Parathyroid adenoma (tissue), 2 donors: ENCODE measurements around the gene LRRC46.

Experiments used
- H2AFZ ChIP-seq: fragments of 300-600 bp; sonication (generic); one replicate; pipeline ENCODE4 v1.7.0; 2017; ENCODE audit warnings: antibody characterized with exemption, mild to moderate bottlenecking
- H3K27ac ChIP-seq: fragments of 300-600 bp; sonication (generic); one replicate; pipeline ENCODE4 v1.7.0; 2017
- H3K27me3 ChIP-seq: fragments of 300-600 bp; sonication (generic); one replicate; pipeline ENCODE4 v1.7.0; 2017; ENCODE audit warnings: low read length; ENCODE audit not compliant: control insufficient read depth, insufficient read depth
- H3K36me3 ChIP-seq: fragments of 300-600 bp; sonication (generic); one replicate; pipeline ENCODE4 v1.7.0; 2017; ENCODE audit warnings: low read length; ENCODE audit not compliant: control insufficient read depth, insufficient read depth
- H3K4me1 ChIP-seq: fragments of 300-600 bp; sonication (generic); one replicate; pipeline ENCODE4 v1.7.0; 2017; ENCODE audit warnings: control low read depth
- H3K4me2 ChIP-seq: fragments of 300-600 bp; sonication (generic); one replicate; pipeline ENCODE4 v1.7.0; 2017; ENCODE audit warnings: low read length
- H3K4me3 ChIP-seq: fragments of 300-600 bp; sonication (generic); one replicate; pipeline ENCODE4 v1.7.0; 2017; ENCODE audit warnings: low read depth, low read length
- H3K79me2 ChIP-seq: fragments of 300-600 bp; sonication (generic); one replicate; pipeline ENCODE4 v1.7.0; 2017; ENCODE audit warnings: control low read depth
- H3K9ac ChIP-seq: fragments of 300-600 bp; sonication (generic); one replicate; pipeline ENCODE4 v1.7.0; 2017; ENCODE audit warnings: mild to moderate bottlenecking
- H3K9me3 ChIP-seq: fragments of 300-600 bp; sonication (generic); one replicate; pipeline ENCODE4 v1.7.0; 2017; ENCODE audit warnings: low read length; ENCODE audit not compliant: control insufficient read depth
- CTCF ChIP-seq: fragments of 300-600 bp; sonication (generic); IDR thresholded peaks from one replicate; pipeline ENCODE4 v1.7.0; 2017; ENCODE audit warnings: antibody characterized with exemption, mild to moderate bottlenecking
- donor health status: primary hyperparathyroidism.

The LRRC46 gene

DNA sequence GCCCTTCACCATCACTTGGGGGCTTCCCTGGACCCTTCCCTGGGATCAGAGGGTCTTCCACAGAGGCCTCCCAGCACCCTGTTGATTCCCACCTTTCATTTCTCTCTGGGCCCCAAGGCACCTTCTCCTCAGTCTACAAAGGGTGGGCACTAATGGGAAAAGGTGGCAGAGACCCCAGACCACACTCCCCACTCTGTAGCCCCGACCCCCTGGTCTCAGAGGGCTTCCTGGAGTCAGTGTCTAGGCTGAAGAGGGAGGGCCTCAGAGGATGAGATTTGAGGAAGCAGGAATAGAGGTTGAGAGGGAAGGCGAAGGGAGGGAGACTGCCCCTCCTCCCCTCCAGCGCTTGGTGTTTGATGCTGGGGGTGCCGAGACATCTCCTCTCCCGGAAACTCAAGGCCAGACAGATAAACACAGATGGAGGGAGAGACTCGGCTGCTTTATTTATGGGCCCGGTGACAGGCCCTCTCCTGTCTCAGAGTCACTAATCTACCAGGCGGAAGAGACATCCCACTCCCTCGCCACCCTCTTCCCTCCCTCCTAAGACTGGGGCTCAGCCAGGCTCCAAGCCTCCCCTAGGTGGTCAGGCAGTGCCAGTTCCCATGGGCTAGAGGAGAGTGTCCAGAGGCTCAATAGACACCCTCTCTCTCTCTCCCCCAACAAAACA lies 46.0 kb downstream of the LRRC46 start:
- H3K27ac ChIP-seq: no peak overlapping the region
- H3K79me2 ChIP-seq: no peaks in the 10 kb centered on the region
- H3K36me3 ChIP-seq: no peaks in the 10 kb centered on the region
- H3K9ac ChIP-seq: no peak overlapping the region
- no peak overlapping the region for H3K4me2 ChIP-seq
- no peak overlapping the region for H2AFZ ChIP-seq
- H3K4me3 ChIP-seq: no peak overlapping the region
- H3K4me1 ChIP-seq: peaks cover 6% of the 10 kb centered on the region
- no peaks in the 10 kb centered on the region for H3K27me3 ChIP-seq
- H3K9me3 ChIP-seq: no peaks in the 10 kb centered on the region
- TF ChIP-seq CTCF: no peak

DNA sequence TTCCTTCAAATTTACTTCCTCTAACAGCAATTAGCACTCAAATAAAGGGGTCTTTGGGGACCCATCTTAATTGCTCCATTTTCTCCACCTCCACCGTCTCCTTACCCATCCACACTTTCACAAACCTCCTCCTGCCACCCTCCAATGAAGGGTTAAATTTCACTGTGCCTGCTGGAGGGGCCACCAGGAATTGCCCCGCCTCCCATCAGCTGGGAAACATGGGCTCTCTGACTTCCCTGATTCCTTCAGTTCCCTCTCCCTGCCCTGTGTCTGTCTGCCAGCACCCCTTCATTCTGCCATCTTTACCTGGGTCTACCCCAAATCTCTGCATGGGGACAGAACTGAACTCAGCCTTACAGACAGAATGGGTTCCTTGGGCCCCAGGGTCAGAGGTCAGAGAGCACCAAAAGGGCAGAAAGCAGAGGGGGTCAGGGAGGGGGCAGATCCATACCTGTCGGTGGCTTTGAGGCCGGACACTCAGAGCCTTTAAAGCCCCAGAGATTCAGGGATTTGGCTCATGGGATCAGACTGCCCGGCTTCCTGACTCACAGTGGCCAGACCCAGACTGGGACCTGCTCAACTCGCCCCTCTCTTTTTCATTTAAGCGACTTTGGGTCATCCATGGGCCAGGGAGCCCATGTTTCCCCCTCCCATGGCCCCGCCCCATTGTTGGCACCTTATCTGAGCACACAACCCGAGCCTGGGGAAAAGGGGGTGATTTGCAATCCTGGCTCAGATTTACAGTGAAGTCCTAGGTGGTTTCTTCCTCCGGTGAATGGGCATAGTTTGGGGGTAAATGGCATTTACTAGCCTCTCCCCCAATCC lies 46.9 kb downstream of the LRRC46 start:
- no peaks in the 10 kb centered on the region for H3K36me3 ChIP-seq
- H2AFZ ChIP-seq: no peak overlapping the region
- H3K4me1 ChIP-seq: peaks cover 10% of the 10 kb centered on the region
- TF ChIP-seq CTCF: no peak
- H3K4me2 ChIP-seq: no peak overlapping the region
- H3K27me3 ChIP-seq: no peaks in the 10 kb centered on the region
- H3K4me3 ChIP-seq: no peak overlapping the region
- H3K9ac ChIP-seq: no peak overlapping the region
- H3K9me3 ChIP-seq: no peaks in the 10 kb centered on the region
- no peaks in the 10 kb centered on the region for H3K79me2 ChIP-seq
- H3K27ac ChIP-seq: no peak overlapping the region

DNA sequence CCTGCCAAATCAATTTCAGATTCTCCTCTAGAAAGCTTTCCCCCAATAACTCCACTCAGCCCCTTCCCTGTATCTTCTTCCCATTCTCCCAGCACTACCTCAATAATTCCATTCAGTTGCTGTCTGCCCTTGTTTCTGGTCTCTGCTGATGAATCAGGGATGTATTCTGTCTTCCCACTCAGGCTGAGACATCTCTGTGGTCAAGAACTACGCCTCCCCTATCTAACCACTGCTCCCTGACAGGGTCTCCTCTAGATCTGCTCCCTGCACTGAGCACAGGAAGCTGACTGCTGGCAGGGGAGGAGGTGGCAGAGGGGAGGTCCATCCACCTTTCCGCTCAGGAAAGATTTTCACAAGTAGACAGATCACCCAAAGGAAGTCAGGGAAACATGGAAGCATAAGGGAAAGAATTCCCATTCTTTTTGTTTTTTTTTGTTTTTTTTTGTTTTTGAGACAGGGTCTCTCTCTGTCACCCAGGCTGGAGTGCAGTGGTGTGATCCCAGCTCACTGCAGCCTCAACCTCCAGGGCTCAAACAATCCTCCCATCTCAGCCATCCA lies 47.6 kb downstream of the LRRC46 start:
- no peaks in the 10 kb centered on the region for H3K27me3 ChIP-seq
- no peak overlapping the region for H3K9ac ChIP-seq
- H3K9me3 ChIP-seq: no peaks in the 10 kb centered on the region
- H3K27ac ChIP-seq: no peak overlapping the region
- H3K4me3 ChIP-seq: no peak overlapping the region
- peaks cover 17% of the 10 kb centered on the region for H3K4me1 ChIP-seq
- no peak overlapping the region for H3K4me2 ChIP-seq
- H3K79me2 ChIP-seq: no peaks in the 10 kb centered on the region
- no peaks in the 10 kb centered on the region for H3K36me3 ChIP-seq
- no peak for TF ChIP-seq CTCF
- no peak overlapping the region for H2AFZ ChIP-seq

GRCh38 chr17:47879776-47880454 lies 48.4 kb downstream of the LRRC46 start:
- Histone ChIP-seq H3K9me3 (no peaks in the 10 kb centered on the region), H3K4me1 (peaks cover 25% of the 10 kb centered on the region), H3K4me3 (no peak overlapping the region), H3K79me2 (no peaks in the 10 kb centered on the region), H3K27ac (no peak overlapping the region), H3K9ac (no peak overlapping the region), H2AFZ (no peak overlapping the region), H3K4me2 (no peak overlapping the region), H3K36me3 (no peaks in the 10 kb centered on the region), H3K27me3 (no peaks in the 10 kb centered on the region)
- TF ChIP-seq CTCF: no peak
